ENCODE results near the gene ZFYVE16. TPM values are rescaled to one million over a fixed set of nuclear protein-coding genes. Genes with fewer than 3 reads are reported as not detected.

The ZFYVE16 gene
- total and polyA plus RNA-seq, 2 of the 4 experiments (the other 2 are of a cell fraction) = 5.3 to 11.1 TPM

- no TSS peak for BruUV-seq (replicated peaks)
- dilution Hi-C loops (cut with HindIII; ENCODE audit: low sequenced_read_pairs, unreplicated experiment) = no loop called here
- POLR2A ChIA-PET (ENCODE audit: unreplicated experiment) = no interaction called here
Measured at GRCh38 chr5:80369521-80369920, 38.3 kb upstream of the ZFYVE16 start.

More at GRCh38 chr5:80369521-80369920, 38.3 kb upstream of the ZFYVE16 start:
- Histone ChIP-seq H2BK20ac (ENCODE audit: low read depth, low read length) (no peak overlapping the region), H3K4me3 (ENCODE audit: insufficient read depth, low read depth, low read length) (no peak overlapping the region), H3K9me3 (ENCODE audit: control insufficient read depth, insufficient read depth, low read length) (no peaks in the 10 kb centered on the region), H3K9ac (ENCODE audit: low read depth, low read length) (no peak overlapping the region), H3K27me3 (ENCODE audit: control insufficient read depth, insufficient read depth, low read length) (peaks cover 5% of the 10 kb centered on the region), H2BK120ac (ENCODE audit: low read depth, low read length) (no peak overlapping the region), H4K91ac (ENCODE audit: insufficient read depth, low read depth, low read length) (no peak overlapping the region), H4K5ac (ENCODE audit: low read depth, low read length) (no peak overlapping the region), H2BK15ac (ENCODE audit: low read depth, low read length) (no peak overlapping the region), H3K9me1 (ENCODE audit: insufficient read depth, low read length) (no peaks in the 10 kb centered on the region), H3K79me1 (ENCODE audit: low read depth in 1 of 2, low read length in 2 of 2) (no peaks in the 10 kb centered on the region), H3K18ac (ENCODE audit: low read depth, low read length) (no peak overlapping the region), H3K4me1 (ENCODE audit: control insufficient read depth, insufficient read depth, low read length) (no peaks in the 10 kb centered on the region), H3K14ac (replicated peaks; ENCODE audit: low read depth, low read length) (no peak overlapping the region), H4K20me1 (ENCODE audit: insufficient read depth, low read length) (no peaks in the 10 kb centered on the region), H3K56ac (ENCODE audit: extremely low read depth, insufficient read depth, low read length) (no peak overlapping the region), H3K36me3 (ENCODE audit: control insufficient read depth, insufficient read depth, low read length) (no peaks in the 10 kb centered on the region), H3K4ac (ENCODE audit: low read depth, low read length) (no peak overlapping the region), H2AK9ac (replicated peaks; ENCODE audit: low read depth, low read length, poor library complexity) (no peak overlapping the region), H3K27ac (ENCODE audit: insufficient read depth, low read length) (no peak overlapping the region), H3K4me2 (ENCODE audit: low read depth, low read length) (no peak overlapping the region), H3K23ac (ENCODE audit: low read depth, low read length) (no peak overlapping the region), H2BK5ac (ENCODE audit: low read depth, low read length, poor library complexity, severe bottlenecking) (no peak overlapping the region), H4K8ac (ENCODE audit: low read depth in 2 of 2, low read length in 2 of 2) (no peak overlapping the region), H2AK5ac (ENCODE audit: low read depth, low read length) (no peak overlapping the region), H2AFZ (replicated peaks; ENCODE audit: low read length, poor library complexity) (no peak overlapping the region)
- ATAC-seq (ENCODE audit: low read depth) = no peak
- no peak for TF ChIP-seq CTCF (conservative IDR thresholded peaks at IDR 0.05; ENCODE audit: low read depth, low read length)
- no peak for TF ChIP-seq RFX5 (IDR thresholded peaks at IDR 0.05; ENCODE audit: low read depth, low read length)
- no peak for TF ChIP-seq MAFK (IDR thresholded peaks at IDR 0.05; ENCODE audit: low read depth, low read length)
- TF ChIP-seq SMC3 (IDR thresholded peaks at IDR 0.05; ENCODE audit: low read depth, low read length) = no peak
- no peak for TF ChIP-seq ELK1 (IDR thresholded peaks at IDR 0.05; ENCODE audit: borderline replicate concordance, low read depth, low read length)
- TF ChIP-seq CEBPB (IDR thresholded peaks at IDR 0.05; ENCODE audit: low read depth, low read length) = no peak
- no peak for TF ChIP-seq RAD21 (IDR thresholded peaks at IDR 0.05; ENCODE audit: low read length)
- CTCF ChIA-PET = no interaction called here
- DNase-seq = no peak
- in situ Hi-C loops (cut with MboI; ENCODE audit: low sequenced_read_pairs) = no loop called here
- intact Hi-C loops (cut with micrococcal nuclease) = no loop called here
- 60% methylated on average over 1 of the region's 8 CpGs; no CpG with 5 or more reads in 1 of the 2 experiments for WGBS, 2 experiments (ENCODE audit: extremely low coverage in 2 of 2, insufficient read length in 1 of 2)
